ENCODE results near the gene VWF.

Gene VWF

DNA sequence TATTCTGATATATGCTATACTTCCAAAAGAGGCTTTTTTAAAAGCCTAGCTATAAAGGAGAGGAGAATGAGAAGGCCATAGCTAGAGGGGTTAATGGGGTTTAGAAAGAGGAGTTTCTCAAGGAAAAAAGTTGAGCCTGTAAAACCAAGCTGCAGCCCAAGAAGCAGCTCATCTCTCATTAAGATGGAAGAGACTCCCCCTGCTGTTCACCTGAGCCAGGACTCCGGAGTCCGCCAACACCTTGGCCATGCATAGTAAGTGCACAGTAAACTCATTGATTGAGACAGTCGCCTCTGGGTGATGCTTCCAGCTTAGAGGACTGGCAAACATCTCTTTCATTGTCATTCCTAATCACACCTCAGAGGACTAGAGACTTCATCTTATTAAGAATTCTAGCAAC lies 225.6 kb downstream of the VWF start:
- H3K9ac ChIP-seq (ENCODE audit: low read length) = no peak overlapping the region
- H3K9me3 ChIP-seq (ENCODE audit: control insufficient read depth, insufficient read depth, low read depth, low read length) = no peaks in the 10 kb centered on the region
- H3K27me3 ChIP-seq (ENCODE audit: control insufficient read depth, insufficient read depth, low read length) = no peaks in the 10 kb centered on the region
- no peak overlapping the region for H3K4me3 ChIP-seq (ENCODE audit: low read depth, low read length)
- H3K4me1 ChIP-seq (ENCODE audit: control insufficient read depth, insufficient read depth, low read length) = peaks cover 9% of the 10 kb centered on the region; the same call in 1 of the 2 replicates
- H3K36me3 ChIP-seq (ENCODE audit: control insufficient read depth, insufficient read depth, low read length) = no peaks in the 10 kb centered on the region
- no peak overlapping the region for H3K27ac ChIP-seq (ENCODE audit: low read depth, low read length)
